Stomach (tissue), 9 donors: ENCODE results near the gene RNASET2. TPM values are rescaled to one million over a fixed set of nuclear protein-coding genes. Genes with fewer than 3 reads are reported as not detected.

Experiments
- DNase-seq, 2 donors: peaks; one replicate each; pipeline versions ENCODE4 v3.0.0 to v3.0.0-alpha.2; 2013 to 2019
- H3K27ac ChIP-seq, 5 donors: fragments of 200-600 bp in 4 of 5; sonication (generic) in 4 of 5; one replicate each; pipeline ENCODE4 v1.5.1; 2013 to 2019; ENCODE audit warnings: mild to moderate bottlenecking in 1 of 5, moderate library complexity in 1 of 5
- H3K27me3 ChIP-seq, 3 donors: fragments of 200-600 bp; sonication (generic); one replicate each; pipeline ENCODE4 v1.5.1; 2017 to 2019; ENCODE audit warnings: mixed run types in 1 of 3
- H3K36me3 ChIP-seq, 4 donors: fragments of 200-600 bp; sonication (generic); 1 replicate in 3 of 4; 2 replicates in 1 of 4; pipeline ENCODE4 v1.5.1; 2016 to 2019
- H3K4me1 ChIP-seq, 4 donors: fragments of 200-600 bp; sonication (generic); one replicate each; pipeline ENCODE4 v1.5.1; 2016 to 2019
- H3K4me3 ChIP-seq, 4 donors: fragments of 200-600 bp; sonication (generic) in 3 of 4; one replicate each; pipeline ENCODE4 v1.5.1; 2016 to 2019; ENCODE audit warnings: mild to moderate bottlenecking in 1 of 4
- H3K9me3 ChIP-seq, 4 donors: fragments of 200-600 bp; sonication (generic); one replicate each; pipeline ENCODE4 v1.5.1; 2016 to 2019
- CTCF ChIP-seq, 7 experiments: fragments of 450-650 bp in 4 of 7; fragments of 200-600 bp in 3 of 7; sonication (generic) in 3 of 7; IDR thresholded peaks; one replicate each; pipeline ENCODE4 v1.5.1; 2016 to 2019; ENCODE audit warnings: antibody characterized with exemption in 7 of 7, control low read depth in 2 of 7, mild to moderate bottlenecking in 1 of 7
- EP300 ChIP-seq: sonication (generic); formaldehyde crosslinking; IDR thresholded peaks from one replicate; pipeline ENCODE4 v1.6.1; 2017; ENCODE audit warnings: antibody characterized with exemption
- POLR2A ChIP-seq, 4 donors: fragments of 450-650 bp; IDR thresholded peaks; one replicate each; pipeline ENCODE4 v1.6.1; 2016; ENCODE audit warnings: antibody characterized with exemption in 4 of 4, control low read depth in 2 of 4, mild to moderate bottlenecking in 1 of 4, moderate library complexity in 1 of 4
- POLR2AphosphoS5 ChIP-seq, 3 donors: sonication (generic); formaldehyde crosslinking; IDR thresholded peaks; one replicate each; pipeline ENCODE4 v1.6.1; 2016; ENCODE audit warnings: antibody characterized with exemption in 3 of 3
- WGBS, 5 donors: extraction: QIAGEN DNeasy Blood & Tissue Kit in 3 of 5; methylation state at CpG; one replicate each; pipeline versions ENCODE4 v1.1.5 to v1.1.7; 2013 to 2018; 5-methylcytosine and 5-hydroxymethylcytosine counted together
- intact Hi-C: fragments of 100-400 bp; cut with DNase I; formaldehyde crosslinking; loops from one replicate; pipeline ENCODE4 v1.15.1; 2023; ENCODE audit warnings: low total_unique reads
- polyA plus RNA-seq, 3 donors: library from polyadenylated mRNA; stranded (reverse); fragments of 200-250 nt; gene quantifications; one replicate each; pipeline ENCODE4 v1.2.3, GENCODE V29; 2013
- total RNA-seq, 5 donors: library from RNA; depleted of rRNA; stranded (reverse); fragments of >200 nt; gene quantifications; one replicate each; pipeline versions ENCODE4 v1.1.0 to v1.2.3, GENCODE V29; 2014 to 2016
- donor health status: healthy with polysubstance abuse.
- donor health status: Bipolar disorder and iron deficiency.
- donor health status: healthy.

RNASET2 gene
- total and polyA plus RNA-seq, 8 donors, result 13.4 to 340 (median 86.3) TPM

DNA sequence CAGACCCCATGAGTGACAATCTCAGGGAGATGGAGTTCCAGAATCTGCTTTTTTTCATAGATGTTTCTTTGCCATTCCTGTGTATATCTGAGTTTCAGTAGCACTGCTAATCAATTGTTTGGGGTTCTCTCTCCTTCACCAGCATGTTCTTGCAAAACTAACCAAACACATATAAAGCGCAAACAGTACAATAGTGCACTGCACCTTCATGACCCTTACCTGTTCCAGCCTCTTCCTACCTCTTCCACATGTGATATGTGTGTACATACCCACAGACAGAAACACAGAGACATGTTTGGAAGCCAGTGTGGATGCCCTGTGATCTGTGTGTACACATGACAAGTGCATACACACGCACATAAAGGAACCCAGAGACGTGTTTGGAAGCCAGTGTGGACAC, 41.0 kb upstream of the RNASET2 start:
- intact Hi-C loops, result loop anchor here (5.0 kb wide), 1 partner anchor 35 kb away; no protein-coding TSS in a partner anchor
- no peak for DNase-seq
- Histone ChIP-seq H3K27me3 (no peaks in the 10 kb centered on the region), H3K4me3 (peak overlapping the region in 3 of 4 donors; percentile 84 to 100 (median 84)), H3K4me1 (peaks cover 16 to 40% (median 34%) of the 10 kb centered on the region in 4 donors), H3K36me3 (no peaks in the 10 kb centered on the region), H3K27ac (peak overlapping the region in 1 of 5 donors; percentile 84), H3K9me3 (no peaks in the 10 kb centered on the region)
- TF ChIP-seq CTCF (IDR thresholded peaks at IDR 0.05) (no peak), POLR2AphosphoS5 (IDR thresholded peaks at IDR 0.05) (no peak), EP300 (no peak)
- 44 to 79% (median 74%) methylated on average over 3 of the region's 3 CpGs for WGBS, 5 donors

- DNase-seq, result no peak
Measured at GRCh38 chr6:166996406-166996805, 40.1 kb upstream of the RNASET2 start.

GRCh38 chr6:166989427-166990032, 33.2 kb upstream of the RNASET2 start:
- no peaks in the 10 kb centered on the region for H3K9me3 ChIP-seq
- peak in 5 of 7 experiments; percentile 8 to 49 (median 27) for TF ChIP-seq CTCF (IDR thresholded peaks at IDR 0.05)
- TF ChIP-seq POLR2AphosphoS5 (IDR thresholded peaks at IDR 0.05), result no peak
- TF ChIP-seq POLR2A (IDR thresholded peaks at IDR 0.05), result no peak
- no peak for TF ChIP-seq EP300
- peaks cover 0 to 12% (median 9%) of the 10 kb centered on the region in 4 donors for H3K4me1 ChIP-seq
- DNase-seq, result peak in 1 of 2 donors; percentile 74
- 32 to 53% (median 43%) methylated on average over 8 to 10 of the region's 10 CpGs for WGBS, 5 donors
- H3K4me3 ChIP-seq, result no peak overlapping the region
- no peak overlapping the region for H3K27ac ChIP-seq
- no peaks in the 10 kb centered on the region for H3K27me3 ChIP-seq
- intact Hi-C loops, result loop anchor here (5.0 kb wide), 1 partner anchor 202 kb away; no protein-coding TSS in a partner anchor
- H3K36me3 ChIP-seq, result no peaks in the 10 kb centered on the region

More at GRCh38 chr6:166996406-166996805, 40.1 kb upstream of the RNASET2 start:
- Histone ChIP-seq H3K27ac (no peak overlapping the region), H3K36me3 (no peaks in the 10 kb centered on the region), H3K4me1 (peaks cover 16 to 31% (median 30%) of the 10 kb centered on the region in 4 donors), H3K27me3 (no peaks in the 10 kb centered on the region), H3K4me3 (no peak overlapping the region), H3K9me3 (no peaks in the 10 kb centered on the region)
- intact Hi-C loops, result loop anchor here (5.0 kb wide), 1 partner anchor 34 kb away; no protein-coding TSS in a partner anchor
- WGBS, 5 donors, result 91 to 94% (median 93%) methylated on average over 7 of the region's 7 CpGs
- TF ChIP-seq EP300 (no peak), POLR2AphosphoS5 (IDR thresholded peaks at IDR 0.05) (no peak), CTCF (IDR thresholded peaks at IDR 0.05) (no peak), POLR2A (IDR thresholded peaks at IDR 0.05) (no peak)

- 36 to 56% (median 46%) methylated on average over 3 of the region's 3 CpGs for WGBS, 5 donors
- Histone ChIP-seq H3K36me3 (no peaks in the 10 kb centered on the region), H3K27me3 (no peaks in the 10 kb centered on the region), H3K27ac (no peak overlapping the region), H3K4me1 (peaks cover 0 to 12% (median 9%) of the 10 kb centered on the region in 4 donors), H3K4me3 (no peak overlapping the region), H3K9me3 (no peaks in the 10 kb centered on the region)
- intact Hi-C loops, result no loop called here
- DNase-seq, result peak in 1 of 2 donors; percentile 17
- TF ChIP-seq POLR2AphosphoS5 (IDR thresholded peaks at IDR 0.05), result no peak
- no peak for TF ChIP-seq POLR2A (IDR thresholded peaks at IDR 0.05)
- TF ChIP-seq CTCF (IDR thresholded peaks at IDR 0.05), result no peak
- no peak for TF ChIP-seq EP300
Measured at GRCh38 chr6:166988674-166989201, 32.4 kb upstream of the RNASET2 start.
